GM12865 (cell line): ENCODE data around the gene SERPINA4.

Experiments used
- DNase-seq: peaks from one replicate; pipeline ENCODE4 v3.0.0; 2010; ENCODE audit warnings: low read depth
- H3K4me3 ChIP-seq: 2 replicates; pipeline ENCODE4 v1.5.1; 2011; ENCODE audit warnings: mild to moderate bottlenecking, low read depth, low read length, control low read depth
- CTCF ChIP-seq: IDR thresholded peaks from 2 replicates; pipeline ENCODE4 v1.5.1; 2011; ENCODE audit warnings: low read length, control low read depth, low read depth, inconsistent platforms; ENCODE audit not compliant: insufficient read depth; ENCODE audit errors: missing control alignments

The SERPINA4 gene

GRCh38 chr14:94521375-94522114 is 39.7 kb upstream of the SERPINA4 start:
- TF ChIP-seq CTCF: no peak
- no peak overlapping the region for H3K4me3 ChIP-seq
- no peak for DNase-seq

GRCh38 chr14:94522115-94522724 is 39.0 kb upstream of the SERPINA4 start:
- no peak for TF ChIP-seq CTCF
- no peak for DNase-seq

GRCh38 chr14:94523265-94523664 is 38.0 kb upstream of the SERPINA4 start:
- no peak for DNase-seq

More at GRCh38 chr14:94522115-94522724, 39.0 kb upstream of the SERPINA4 start:
- H3K4me3 ChIP-seq: no peak overlapping the region

GRCh38 chr14:94524093-94524492 is 37.1 kb upstream of the SERPINA4 start:
- no peak for DNase-seq
- TF ChIP-seq CTCF: no peak
- no peak overlapping the region for H3K4me3 ChIP-seq

More at GRCh38 chr14:94523265-94523664, 38.0 kb upstream of the SERPINA4 start:
- H3K4me3 ChIP-seq: no peak overlapping the region
- no peak for TF ChIP-seq CTCF

- DNase-seq: no peak
- no peak for TF ChIP-seq CTCF
- H3K4me3 ChIP-seq: no peak overlapping the region
Observed at GRCh38 chr14:94531187-94531586, 30.1 kb upstream of the SERPINA4 start.

- peak; percentile 66 for DNase-seq
- no peak for TF ChIP-seq CTCF
Observed at GRCh38 chr14:94532447-94532846, 28.8 kb upstream of the SERPINA4 start.

More at GRCh38 chr14:94532447-94532846, 28.8 kb upstream of the SERPINA4 start:
- H3K4me3 ChIP-seq: no peak overlapping the region
